DND-41 (cell line): ENCODE measurements around the gene VPS4B.

ENCODE experiments used
- ATAC-seq: fragments of 200-7000 bp; cut with Tn5 transposase; 3 replicates; pipeline ENCODE4 v1.9.1; 2021; ENCODE audit warnings: low read depth; ENCODE audit not compliant: insufficient read depth
- DNase-seq: peaks from one replicate; pipeline ENCODE4 v3.0.0-alpha.2; 2020
- H2AFZ ChIP-seq: 2 replicates; pipeline ENCODE4 v1.6.0; 2012; ENCODE audit warnings: low read depth, low read length
- H3K27ac ChIP-seq: 2 replicates; pipeline ENCODE4 v1.5.1; 2012; ENCODE audit warnings: low read length, inconsistent platforms
- H3K27me3 ChIP-seq: fragments of 200-600 bp; sonication (generic); 2 replicates; pipeline ENCODE4 v1.6.0; 2012; ENCODE audit warnings: low read length, mild to moderate bottlenecking, inconsistent platforms; ENCODE audit not compliant: insufficient read depth, poor library complexity
- H3K36me3 ChIP-seq: 2 replicates; pipeline ENCODE4 v1.5.1; 2012; ENCODE audit warnings: low read length, inconsistent platforms; ENCODE audit not compliant: insufficient read depth
- H3K4me1 ChIP-seq: 2 replicates; pipeline ENCODE4 v1.5.1; 2012; ENCODE audit warnings: mild to moderate bottlenecking, low read length; ENCODE audit not compliant: insufficient read depth
- H3K4me2 ChIP-seq: 2 replicates; pipeline ENCODE4 v1.6.0; 2012; ENCODE audit warnings: mild to moderate bottlenecking, moderate library complexity, low read length, inconsistent platforms; ENCODE audit not compliant: insufficient read depth
- H3K4me3 ChIP-seq, 2 experiments: fragments of 200-600 bp in 1 of 2; shearing (Covaris generic) in 1 of 2; 2 replicates each; pipeline ENCODE4 v1.5.1; 2012 to 2016; ENCODE audit warnings: inconsistent platforms in 2 of 2, low read length in 2 of 2, mild to moderate bottlenecking in 2 of 2, low read depth in 1 of 2, moderate library complexity in 1 of 2
- H3K79me2 ChIP-seq: 2 replicates; pipeline ENCODE4 v1.6.0; 2012; ENCODE audit warnings: low read length, inconsistent platforms; ENCODE audit not compliant: insufficient read depth
- H3K9ac ChIP-seq: 2 replicates; pipeline ENCODE4 v1.6.0; 2012; ENCODE audit warnings: low read depth, mild to moderate bottlenecking, inconsistent platforms, low read length, moderate library complexity
- H3K9me3 ChIP-seq: 2 replicates; pipeline ENCODE4 v1.5.1; 2012; ENCODE audit warnings: low read length, moderate library complexity, mild to moderate bottlenecking, inconsistent platforms; ENCODE audit not compliant: insufficient read depth, severe bottlenecking
- H4K20me1 ChIP-seq: 2 replicates; pipeline ENCODE4 v1.6.0; 2012; ENCODE audit warnings: low read length; ENCODE audit not compliant: insufficient read depth
- EZH2 ChIP-seq: IDR thresholded peaks from 3 replicates; pipeline ENCODE4 v1.6.1; 2012; ENCODE audit warnings: borderline replicate concordance, low read depth, mild to moderate bottlenecking, moderate library complexity, low read length, inconsistent platforms; ENCODE audit not compliant: severe bottlenecking
- TF ChIP-seq, protein P1 (sequence below): IDR thresholded peaks from 2 replicates; pipeline ENCODE4 v1.5.1; 2012; ENCODE audit warnings: borderline replicate concordance, low read length, moderate library complexity, mild to moderate bottlenecking; ENCODE audit not compliant: poor library complexity, severe bottlenecking; ENCODE audit errors: extremely low read depth

VPS4B gene

DNA sequence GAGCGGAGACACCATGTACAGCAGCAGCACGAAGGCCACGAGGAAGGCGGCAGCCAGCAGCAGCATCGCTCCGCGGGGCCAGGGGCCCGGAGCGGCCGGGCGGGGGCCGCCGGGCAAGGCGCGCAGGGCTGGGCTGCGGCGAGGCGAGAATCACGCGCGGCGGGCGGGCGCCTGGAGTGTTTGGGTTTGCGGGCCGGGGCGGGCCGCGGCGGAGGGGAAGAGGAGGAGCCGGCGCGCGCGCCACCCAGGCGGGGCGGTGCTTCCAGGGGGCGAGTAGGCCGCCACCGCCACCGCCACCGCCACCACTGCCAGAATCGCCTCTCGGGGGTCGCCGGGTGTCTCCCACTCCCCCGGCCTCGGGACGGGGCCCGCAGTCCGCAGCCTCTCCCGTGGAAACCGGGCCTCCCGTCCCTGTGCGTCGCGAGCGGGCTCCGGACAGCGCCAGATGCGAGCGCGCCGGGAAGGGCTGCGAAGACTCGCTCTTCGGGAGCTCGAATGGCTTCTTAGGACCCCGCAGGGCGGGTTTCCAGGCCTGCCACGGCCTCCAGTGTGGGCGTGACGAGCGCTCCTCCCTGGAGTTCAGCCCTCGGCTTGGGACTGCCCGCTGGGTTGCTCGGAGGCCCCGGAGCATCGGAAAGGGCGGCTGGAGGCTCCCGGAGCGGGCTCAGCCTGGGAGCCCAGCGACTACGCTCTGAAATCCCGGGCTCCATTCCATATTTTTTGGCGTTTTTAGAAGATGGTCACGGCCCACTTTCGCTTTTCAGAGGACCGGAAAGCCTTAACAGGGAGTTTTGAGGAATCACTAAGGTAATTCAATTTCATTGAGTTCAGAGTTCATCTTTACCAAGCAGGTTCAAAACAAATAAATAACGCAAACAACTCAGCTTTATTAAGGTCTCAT, 55.0 kb downstream of the VPS4B start, which contains the start of gene KDSR:
Gene KDSR (minus strand): TSS at position 154 of the 901 bp plus-strand sequence. CDS start 88 bp downstream, at position 66.
- H3K27me3 ChIP-seq, result no peaks in the 10 kb centered on the region
- H3K36me3 ChIP-seq, result peaks cover 7% of the 10 kb centered on the region
- DNase-seq (peak; percentile 90), ATAC-seq (peak; percentile 85)
- H3K4me3 ChIP-seq, result peak within 1 kb of the TSS; percentile 81 to 88
- H3K4me2 ChIP-seq, result peak within 1 kb of the TSS; percentile 83
- peak within 1 kb of the TSS; percentile 88 for H3K27ac ChIP-seq
- peaks cover 41% of the 10 kb centered on the region for H3K4me1 ChIP-seq
- peaks cover 28% of the 10 kb centered on the region for H3K79me2 ChIP-seq
- peaks cover 2% of the 10 kb centered on the region for H3K9me3 ChIP-seq
- H4K20me1 ChIP-seq, result peaks cover 10% of the 10 kb centered on the region
- TF ChIP-seq, protein P1, sequence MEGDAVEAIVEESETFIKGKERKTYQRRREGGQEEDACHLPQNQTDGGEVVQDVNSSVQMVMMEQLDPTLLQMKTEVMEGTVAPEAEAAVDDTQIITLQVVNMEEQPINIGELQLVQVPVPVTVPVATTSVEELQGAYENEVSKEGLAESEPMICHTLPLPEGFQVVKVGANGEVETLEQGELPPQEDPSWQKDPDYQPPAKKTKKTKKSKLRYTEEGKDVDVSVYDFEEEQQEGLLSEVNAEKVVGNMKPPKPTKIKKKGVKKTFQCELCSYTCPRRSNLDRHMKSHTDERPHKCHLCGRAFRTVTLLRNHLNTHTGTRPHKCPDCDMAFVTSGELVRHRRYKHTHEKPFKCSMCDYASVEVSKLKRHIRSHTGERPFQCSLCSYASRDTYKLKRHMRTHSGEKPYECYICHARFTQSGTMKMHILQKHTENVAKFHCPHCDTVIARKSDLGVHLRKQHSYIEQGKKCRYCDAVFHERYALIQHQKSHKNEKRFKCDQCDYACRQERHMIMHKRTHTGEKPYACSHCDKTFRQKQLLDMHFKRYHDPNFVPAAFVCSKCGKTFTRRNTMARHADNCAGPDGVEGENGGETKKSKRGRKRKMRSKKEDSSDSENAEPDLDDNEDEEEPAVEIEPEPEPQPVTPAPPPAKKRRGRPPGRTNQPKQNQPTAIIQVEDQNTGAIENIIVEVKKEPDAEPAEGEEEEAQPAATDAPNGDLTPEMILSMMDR, result peak; percentile 16
- no peak for TF ChIP-seq EZH2
- H3K9ac ChIP-seq, result peak within 1 kb of the TSS; percentile 87
- H2AFZ ChIP-seq, result peak within 1 kb of the TSS; percentile 96

DNA sequence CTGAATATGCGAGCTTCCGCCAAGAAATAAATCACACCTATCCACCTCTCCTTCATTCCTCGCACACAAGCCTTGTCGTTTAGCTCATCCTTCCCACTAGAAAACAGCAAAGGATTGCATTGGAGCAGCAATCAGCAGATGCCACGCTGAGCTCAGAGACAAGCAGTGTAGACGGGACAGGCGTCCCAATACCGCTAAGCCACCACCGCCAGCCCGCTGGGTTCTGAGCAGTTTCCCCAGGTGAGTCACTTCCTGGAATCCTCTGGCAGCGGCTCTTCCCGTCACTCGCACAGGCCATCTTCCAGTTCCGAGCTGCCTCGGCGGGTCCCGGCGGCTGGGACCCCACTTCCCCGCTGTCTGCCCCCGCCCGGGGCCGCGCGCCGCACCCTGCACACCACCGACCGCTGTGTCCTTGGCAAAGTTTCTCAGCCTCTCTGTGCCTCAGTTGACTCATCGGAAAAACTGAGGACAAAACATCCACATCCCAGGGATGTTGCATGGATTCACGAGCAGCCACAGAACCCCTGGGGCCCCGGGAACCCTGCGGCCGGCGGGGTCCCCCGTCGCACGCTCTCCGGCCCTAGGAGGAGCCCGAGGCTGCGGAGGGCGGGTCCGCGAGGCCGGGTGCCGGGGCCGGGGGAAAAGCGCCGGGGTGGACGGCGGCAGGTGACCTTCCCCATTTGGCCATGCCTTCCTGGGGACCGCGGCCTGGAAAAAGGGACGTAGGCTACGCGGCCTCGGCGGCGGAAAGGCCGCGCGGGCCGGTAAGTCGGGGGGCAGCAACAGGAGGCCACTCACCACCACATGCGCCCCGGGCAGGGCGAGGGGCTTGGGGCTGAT, 55.8 kb downstream of the VPS4B start:
- Histone ChIP-seq H3K4me2 (peak overlapping the region; percentile 83), H3K4me3 (peak overlapping the region; percentile 81 to 88), H3K9ac (peak overlapping the region; percentile 87), H3K36me3 (peaks cover 14% of the 10 kb centered on the region), H3K79me2 (peaks cover 28% of the 10 kb centered on the region), H3K4me1 (peaks cover 41% of the 10 kb centered on the region), H3K27me3 (no peaks in the 10 kb centered on the region), H3K27ac (peak overlapping the region; percentile 74), H2AFZ (peak overlapping the region; percentile 96), H3K9me3 (peaks cover 2% of the 10 kb centered on the region), H4K20me1 (peaks cover 10% of the 10 kb centered on the region)
- peak; percentile 73 for DNase-seq
- TF ChIP-seq, protein P1, result no peak
- no peak for TF ChIP-seq EZH2
- peak; percentile 61 for ATAC-seq

DNA sequence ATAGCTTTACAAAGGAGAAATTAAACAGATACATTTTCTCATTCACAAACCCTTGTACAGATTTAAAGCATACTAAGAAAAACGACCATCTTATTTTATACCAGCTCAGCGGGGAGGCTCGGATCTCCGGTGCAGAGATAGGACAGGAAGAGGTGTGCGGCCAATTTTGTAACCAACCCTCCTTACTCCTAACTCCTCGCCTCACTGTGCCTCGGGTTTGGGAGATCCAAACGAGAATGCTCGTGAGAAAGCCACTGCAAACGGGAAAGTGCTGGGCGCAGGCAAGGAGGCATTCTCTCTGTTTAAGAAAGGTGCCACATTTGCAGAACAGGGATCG, 56.4 kb downstream of the VPS4B start:
- Histone ChIP-seq H2AFZ (no peak overlapping the region; the same call in 1 of the 2 replicates), H3K9me3 (peaks cover 2% of the 10 kb centered on the region), H3K79me2 (peaks cover 28% of the 10 kb centered on the region), H3K9ac (peak overlapping the region; percentile 87), H3K4me1 (peaks cover 41% of the 10 kb centered on the region), H3K27ac (peak overlapping the region; percentile 74; the same call in 1 of the 2 replicates), H4K20me1 (peaks cover 10% of the 10 kb centered on the region), H3K36me3 (peaks cover 18% of the 10 kb centered on the region), H3K4me2 (peak overlapping the region; percentile 83), H3K27me3 (no peaks in the 10 kb centered on the region), H3K4me3 (peak overlapping the region; percentile 81 to 88; a peak in 3 of 4 replicates)
- no peak for ATAC-seq
- no peak for DNase-seq
- TF ChIP-seq, protein P1, result no peak
- no peak for TF ChIP-seq EZH2
